Prostate gland (tissue), 2 donors: ENCODE measurements around the gene NAT14.

Experiments used
- POLR2A ChIP-seq: fragments of 450-650 bp; IDR thresholded peaks from one replicate; pipeline ENCODE4 v1.6.1; 2016; ENCODE audit warnings: antibody characterized with exemption, mild to moderate bottlenecking
- POLR2AphosphoS5 ChIP-seq: sonication (generic); formaldehyde crosslinking; IDR thresholded peaks from one replicate; pipeline ENCODE4 v1.6.1; 2017; ENCODE audit warnings: antibody characterized with exemption
- TF ChIP-seq, protein P1 (sequence below), 4 experiments: fragments of 200-600 bp in 2 of 4; fragments of 450-650 bp in 2 of 4; sonication (generic) in 2 of 4; IDR thresholded peaks; 1 replicate in 3 of 4; 2 replicates in 1 of 4; pipeline ENCODE4 v1.5.1; 2016 to 2019; ENCODE audit warnings: antibody characterized with exemption in 4 of 4, mild to moderate bottlenecking in 2 of 4, moderate library complexity in 2 of 4

DNA sequence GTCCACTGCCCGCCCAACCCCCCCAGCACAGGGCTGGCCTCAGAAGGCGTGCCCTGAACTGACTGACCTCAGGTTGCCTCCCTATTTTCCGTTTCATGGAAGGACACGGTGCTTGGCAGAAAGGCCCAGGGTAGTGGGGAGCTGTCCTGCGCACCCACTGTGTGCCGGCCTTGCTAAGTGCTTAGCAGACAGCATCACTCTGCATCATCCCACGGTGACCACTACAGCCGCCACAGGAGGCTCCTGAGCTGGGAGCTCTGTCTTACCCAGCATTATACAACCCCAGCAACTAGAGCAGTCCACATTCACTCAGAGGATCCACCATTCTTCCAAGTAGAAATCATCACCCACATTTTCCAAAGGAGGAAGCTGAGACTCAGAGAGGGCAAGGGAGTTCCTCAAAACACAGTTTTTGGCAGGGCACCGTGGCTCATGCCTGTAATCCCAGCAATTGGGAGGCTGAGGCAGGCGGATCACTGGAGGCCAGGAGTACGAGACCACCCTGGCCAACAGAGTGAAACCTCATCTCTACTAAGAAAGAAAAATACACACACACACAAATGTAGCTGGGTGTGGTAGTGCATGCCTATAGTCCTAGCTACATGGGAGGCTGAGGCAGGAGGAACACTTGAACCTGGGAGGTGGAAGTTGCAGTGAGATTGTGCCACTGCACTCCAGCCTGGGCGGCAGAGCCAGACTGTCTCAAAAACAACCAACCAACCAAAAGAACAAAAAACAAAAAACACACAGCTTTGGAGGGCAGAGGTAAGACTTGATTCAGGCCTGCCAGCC is 50.4 kb downstream of the NAT14 start:
- TF ChIP-seq, protein P1, sequence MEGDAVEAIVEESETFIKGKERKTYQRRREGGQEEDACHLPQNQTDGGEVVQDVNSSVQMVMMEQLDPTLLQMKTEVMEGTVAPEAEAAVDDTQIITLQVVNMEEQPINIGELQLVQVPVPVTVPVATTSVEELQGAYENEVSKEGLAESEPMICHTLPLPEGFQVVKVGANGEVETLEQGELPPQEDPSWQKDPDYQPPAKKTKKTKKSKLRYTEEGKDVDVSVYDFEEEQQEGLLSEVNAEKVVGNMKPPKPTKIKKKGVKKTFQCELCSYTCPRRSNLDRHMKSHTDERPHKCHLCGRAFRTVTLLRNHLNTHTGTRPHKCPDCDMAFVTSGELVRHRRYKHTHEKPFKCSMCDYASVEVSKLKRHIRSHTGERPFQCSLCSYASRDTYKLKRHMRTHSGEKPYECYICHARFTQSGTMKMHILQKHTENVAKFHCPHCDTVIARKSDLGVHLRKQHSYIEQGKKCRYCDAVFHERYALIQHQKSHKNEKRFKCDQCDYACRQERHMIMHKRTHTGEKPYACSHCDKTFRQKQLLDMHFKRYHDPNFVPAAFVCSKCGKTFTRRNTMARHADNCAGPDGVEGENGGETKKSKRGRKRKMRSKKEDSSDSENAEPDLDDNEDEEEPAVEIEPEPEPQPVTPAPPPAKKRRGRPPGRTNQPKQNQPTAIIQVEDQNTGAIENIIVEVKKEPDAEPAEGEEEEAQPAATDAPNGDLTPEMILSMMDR (IDR thresholded peaks at IDR 0.05), result no peak
- TF ChIP-seq POLR2A (no peak), POLR2AphosphoS5 (no peak)
